Fibroblast of lung (primary cell): Measurements from ENCODE around the gene TMEM201. TPM values are rescaled to one million over a fixed set of nuclear protein-coding genes. Genes with fewer than 3 reads are reported as not detected.
A peak's percentile ranks its signal among the peaks of the same experiment; 100 is the strongest.

Source experiments
- DNase-seq, 2 donors: peaks; one replicate each; pipeline versions ENCODE4 v3.0.0 to v3.0.0-alpha.2; 2010; ENCODE audit warnings: low read depth in 2 of 2
- H2AFZ ChIP-seq: 2 replicates; pipeline ENCODE4 v1.5.1; 2012; ENCODE audit warnings: low read length, control low read depth, inconsistent platforms
- H3K27ac ChIP-seq: 2 replicates; pipeline ENCODE4 v1.5.1; 2011; ENCODE audit warnings: low read length, control low read depth; ENCODE audit not compliant: insufficient read depth
- H3K27me3 ChIP-seq: 2 replicates; pipeline ENCODE4 v1.5.1; 2011; ENCODE audit warnings: mild to moderate bottlenecking, low read length; ENCODE audit not compliant: control insufficient read depth, insufficient read depth
- H3K36me3 ChIP-seq: 2 replicates; pipeline ENCODE4 v1.5.1; 2011; ENCODE audit warnings: low read length; ENCODE audit not compliant: control insufficient read depth, insufficient read depth
- H3K4me1 ChIP-seq: 2 replicates; pipeline ENCODE4 v1.5.1; 2011; ENCODE audit warnings: low read length; ENCODE audit not compliant: control insufficient read depth, insufficient read depth; ENCODE audit errors: extremely low read depth
- H3K4me2 ChIP-seq: 2 replicates; pipeline ENCODE4 v1.5.1; 2011; ENCODE audit warnings: low read length, control low read depth; ENCODE audit not compliant: insufficient read depth; ENCODE audit errors: extremely low read depth
- H3K4me3 ChIP-seq, 4 experiments: fragments of 200-600 bp in 1 of 4; sonication (generic) in 1 of 4; replicated peaks in 1 of 4; 2 replicates each; pipeline ENCODE4 v1.5.1; 2011 to 2016; ENCODE audit warnings: low read length in 4 of 4, low read depth in 3 of 4, mild to moderate bottlenecking in 3 of 4, control low read depth in 2 of 4, inconsistent platforms in 1 of 4, mixed read lengths in 1 of 4; ENCODE audit not compliant: insufficient read depth in 1 of 4; ENCODE audit errors: control extremely low read depth in 1 of 4
- H3K79me2 ChIP-seq: 2 replicates; pipeline ENCODE4 v1.5.1; 2012; ENCODE audit warnings: mild to moderate bottlenecking, low read length, inconsistent platforms; ENCODE audit not compliant: control insufficient read depth, insufficient read depth
- H3K9ac ChIP-seq: 2 replicates; pipeline ENCODE4 v1.5.1; 2011; ENCODE audit warnings: mild to moderate bottlenecking, low read length, control low read depth; ENCODE audit not compliant: insufficient read depth
- H3K9me3 ChIP-seq: 2 replicates; pipeline ENCODE4 v1.5.1; 2012; ENCODE audit warnings: low read depth, low read length; ENCODE audit not compliant: control insufficient read depth, insufficient read depth
- H4K20me1 ChIP-seq: 2 replicates; pipeline ENCODE4 v1.5.1; 2011; ENCODE audit warnings: low read length; ENCODE audit not compliant: control insufficient read depth, insufficient read depth; ENCODE audit errors: extremely low read depth
- EZH2 ChIP-seq: IDR thresholded peaks from 2 replicates; pipeline ENCODE4 v1.5.1; 2012; ENCODE audit warnings: low read length, control low read depth, mild to moderate bottlenecking; ENCODE audit errors: missing control alignments
- polyA plus RNA-seq, 2 donors: library from polyadenylated mRNA; depleted of rRNA in 1 of 2; stranded (reverse) in 1 of 2; unstranded in 1 of 2; fragments of >200 nt; gene quantifications; 2 replicates each; pipeline ENCODE4 v1.2.1, GENCODE V29; 2011 to 2012; ENCODE audit warnings: missing spikeins in 1 of 2
- total RNA-seq: library from RNA; depleted of rRNA; stranded (reverse); fragments of >200 nt; gene quantifications from 2 replicates; pipeline ENCODE4 v1.2.1, GENCODE V29; 2014
- TF ChIP-seq, protein P1 (sequence below), 2 donors: IDR thresholded peaks in 1 of 2; conservative IDR thresholded peaks in 1 of 2; 1 replicate in 1 of 2; 2 replicates in 1 of 2; pipeline ENCODE4 v1.5.1; 2011 to 2012; ENCODE audit warnings: low read length in 2 of 2, control low read depth in 1 of 2, inconsistent platforms in 1 of 2, low read depth in 1 of 2, mild to moderate bottlenecking in 1 of 2

Gene TMEM201
- total and polyA plus RNA-seq, 2 donors (not counting 1 experiment from before 2014, with no cell fraction given): 1.7 to 2.8 TPM

- H3K4me2 ChIP-seq: no peak overlapping the region
- H3K9ac ChIP-seq: no peak overlapping the region
- peaks cover 13% of the 10 kb centered on the region for H3K27me3 ChIP-seq
- no peaks in the 10 kb centered on the region for H3K9me3 ChIP-seq
- no peak overlapping the region for H2AFZ ChIP-seq
- no peak for TF ChIP-seq EZH2
- TF ChIP-seq, protein P1, sequence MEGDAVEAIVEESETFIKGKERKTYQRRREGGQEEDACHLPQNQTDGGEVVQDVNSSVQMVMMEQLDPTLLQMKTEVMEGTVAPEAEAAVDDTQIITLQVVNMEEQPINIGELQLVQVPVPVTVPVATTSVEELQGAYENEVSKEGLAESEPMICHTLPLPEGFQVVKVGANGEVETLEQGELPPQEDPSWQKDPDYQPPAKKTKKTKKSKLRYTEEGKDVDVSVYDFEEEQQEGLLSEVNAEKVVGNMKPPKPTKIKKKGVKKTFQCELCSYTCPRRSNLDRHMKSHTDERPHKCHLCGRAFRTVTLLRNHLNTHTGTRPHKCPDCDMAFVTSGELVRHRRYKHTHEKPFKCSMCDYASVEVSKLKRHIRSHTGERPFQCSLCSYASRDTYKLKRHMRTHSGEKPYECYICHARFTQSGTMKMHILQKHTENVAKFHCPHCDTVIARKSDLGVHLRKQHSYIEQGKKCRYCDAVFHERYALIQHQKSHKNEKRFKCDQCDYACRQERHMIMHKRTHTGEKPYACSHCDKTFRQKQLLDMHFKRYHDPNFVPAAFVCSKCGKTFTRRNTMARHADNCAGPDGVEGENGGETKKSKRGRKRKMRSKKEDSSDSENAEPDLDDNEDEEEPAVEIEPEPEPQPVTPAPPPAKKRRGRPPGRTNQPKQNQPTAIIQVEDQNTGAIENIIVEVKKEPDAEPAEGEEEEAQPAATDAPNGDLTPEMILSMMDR (conservative IDR thresholded peaks at IDR 0.05 in 1 of 2, IDR thresholded peaks at IDR 0.05 in 1 of 2; ENCODE audit: low read depth in 1 of 2, low read length in 2 of 2): no peak
- H3K4me3 ChIP-seq: no peak overlapping the region
- no peaks in the 10 kb centered on the region for H4K20me1 ChIP-seq
- H3K4me1 ChIP-seq: no peaks in the 10 kb centered on the region
- H3K27ac ChIP-seq: no peak overlapping the region
- no peak for DNase-seq
- no peaks in the 10 kb centered on the region for H3K36me3 ChIP-seq
- no peaks in the 10 kb centered on the region for H3K79me2 ChIP-seq
These were observed 69.5 kb downstream of the TMEM201 start for GRCh38 chr1:9658199-9658598.

DNA sequence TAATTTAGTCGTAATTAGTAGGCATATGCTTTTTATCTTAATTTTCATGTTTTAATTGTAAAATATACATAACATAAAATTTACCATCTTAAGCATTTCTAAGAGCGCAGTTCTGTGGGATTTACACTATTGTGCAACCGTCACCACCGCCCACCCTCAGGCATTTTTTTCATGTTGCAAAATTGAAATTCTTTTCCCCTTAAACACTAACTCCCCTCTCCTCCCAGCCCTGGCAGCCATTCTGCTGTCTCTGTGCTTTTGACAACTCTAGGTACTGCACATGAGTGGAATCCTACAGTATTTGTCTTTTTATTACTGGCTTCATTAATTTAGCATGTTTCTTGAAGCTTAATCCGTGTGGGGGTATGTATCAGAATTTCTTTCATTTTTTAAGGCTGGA lies 70.6 kb downstream of the TMEM201 start:
- no peak overlapping the region for H2AFZ ChIP-seq
- H3K4me1 ChIP-seq: no peaks in the 10 kb centered on the region
- H4K20me1 ChIP-seq: no peaks in the 10 kb centered on the region
- TF ChIP-seq, protein P1 (conservative IDR thresholded peaks at IDR 0.05 in 1 of 2, IDR thresholded peaks at IDR 0.05 in 1 of 2; ENCODE audit: low read depth in 1 of 2, low read length in 2 of 2): no peak
- no peak for TF ChIP-seq EZH2
- H3K27me3 ChIP-seq: peaks cover 2% of the 10 kb centered on the region
- DNase-seq: peak; percentile 70 to 80
- H3K9ac ChIP-seq: no peak overlapping the region
- no peak overlapping the region for H3K4me3 ChIP-seq
- H3K9me3 ChIP-seq: no peaks in the 10 kb centered on the region
- no peaks in the 10 kb centered on the region for H3K36me3 ChIP-seq
- no peak overlapping the region for H3K27ac ChIP-seq
- H3K79me2 ChIP-seq: no peaks in the 10 kb centered on the region
- H3K4me2 ChIP-seq: no peak overlapping the region

DNA sequence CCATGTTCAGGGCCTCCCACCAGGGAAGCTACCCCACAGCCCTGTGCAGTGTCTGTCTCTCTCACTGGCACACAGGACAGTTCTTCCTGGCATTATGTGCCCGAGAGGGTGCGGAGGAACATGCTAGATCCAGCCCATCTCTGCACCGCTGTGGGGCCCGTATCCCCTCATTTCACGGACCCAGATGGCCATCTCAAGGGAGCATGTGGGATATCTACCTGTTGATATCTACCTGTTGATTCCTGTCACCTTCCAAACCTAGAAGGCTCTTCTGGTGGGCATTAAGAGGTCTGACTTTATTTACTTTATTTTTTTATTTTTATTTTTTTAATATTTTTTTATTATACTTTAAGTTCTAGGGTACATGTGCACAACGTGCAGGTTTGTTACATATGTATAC lies 74.5 kb downstream of the TMEM201 start:
- TF ChIP-seq, protein P1 (conservative IDR thresholded peaks at IDR 0.05 in 1 of 2, IDR thresholded peaks at IDR 0.05 in 1 of 2; ENCODE audit: low read depth in 1 of 2, low read length in 2 of 2): no peak
- TF ChIP-seq EZH2: no peak
- Histone ChIP-seq H3K36me3 (no peaks in the 10 kb centered on the region), H3K27me3 (no peaks in the 10 kb centered on the region), H3K9me3 (no peaks in the 10 kb centered on the region), H3K79me2 (no peaks in the 10 kb centered on the region), H3K4me2 (no peak overlapping the region), H4K20me1 (no peaks in the 10 kb centered on the region), H2AFZ (no peak overlapping the region), H3K4me3 (no peak overlapping the region), H3K9ac (no peak overlapping the region), H3K27ac (no peak overlapping the region), H3K4me1 (no peaks in the 10 kb centered on the region)
- DNase-seq: no peak

Other genes with a start within 250 kb of the TMEM201 start
- gene SLC25A33, start 49.4 kb upstream of the TMEM201 start, total RNA-seq: 4.8 and 4.9 TPM in 2 replicates
- 3.5 and 4.6 TPM in 2 replicates for gene SLC25A33, start 49.4 kb upstream of the TMEM201 start, polyA plus RNA-seq
- gene PIK3CD, start 62.8 kb downstream of the TMEM201 start, total RNA-seq: 4.6 and 6.4 TPM in 2 replicates
- 2.8 TPM in 2 replicates for gene PIK3CD, start 62.8 kb downstream of the TMEM201 start, polyA plus RNA-seq
- gene CLSTN1, start 235.1 kb downstream of the TMEM201 start, total RNA-seq: 78.6 and 115 TPM in 2 replicates
- gene CLSTN1, start 235.1 kb downstream of the TMEM201 start, polyA plus RNA-seq: 57.4 and 65.3 TPM in 2 replicates